Measurements from ENCODE around the gene BID.
"Not testable (repeated sequence)": the region's sequence is repeated elsewhere in the genome, so short reads cannot be mapped to it uniquely, and the experiment has no call there.

Gene BID

GRCh38 chr22:17698276-17698675 is 76.0 kb downstream of the BID start:
- ATAC-seq = not testable (repeated sequence)

GRCh38 chr22:17697196-17697595 is 77.1 kb downstream of the BID start:
- not testable (repeated sequence) for ATAC-seq

GRCh38 chr22:17695986-17696385 is 78.3 kb downstream of the BID start:
- ATAC-seq = no peak

- ATAC-seq = no peak
Observed at GRCh38 chr22:17694752-17695151, 79.5 kb downstream of the BID start.

- ATAC-seq = no peak
Observed at GRCh38 chr22:17694193-17694592, 80.1 kb downstream of the BID start.

GRCh38 chr22:17692841-17693240 is 81.4 kb downstream of the BID start:
- no peak for ATAC-seq

- no peak for ATAC-seq
Observed at GRCh38 chr22:17684245-17684644, 90.0 kb downstream of the BID start.
